HUDEP-2 (cell line): Measurements from ENCODE around the gene APPL2.

Source experiments
- DNase-seq, 76 experiments: peaks; one replicate each; lab custom pipeline; 2025; ENCODE audit not compliant: unreplicated experiment in 76 of 76; lab: John Stamatoyannopoulos, UW

APPL2 gene, protein sequence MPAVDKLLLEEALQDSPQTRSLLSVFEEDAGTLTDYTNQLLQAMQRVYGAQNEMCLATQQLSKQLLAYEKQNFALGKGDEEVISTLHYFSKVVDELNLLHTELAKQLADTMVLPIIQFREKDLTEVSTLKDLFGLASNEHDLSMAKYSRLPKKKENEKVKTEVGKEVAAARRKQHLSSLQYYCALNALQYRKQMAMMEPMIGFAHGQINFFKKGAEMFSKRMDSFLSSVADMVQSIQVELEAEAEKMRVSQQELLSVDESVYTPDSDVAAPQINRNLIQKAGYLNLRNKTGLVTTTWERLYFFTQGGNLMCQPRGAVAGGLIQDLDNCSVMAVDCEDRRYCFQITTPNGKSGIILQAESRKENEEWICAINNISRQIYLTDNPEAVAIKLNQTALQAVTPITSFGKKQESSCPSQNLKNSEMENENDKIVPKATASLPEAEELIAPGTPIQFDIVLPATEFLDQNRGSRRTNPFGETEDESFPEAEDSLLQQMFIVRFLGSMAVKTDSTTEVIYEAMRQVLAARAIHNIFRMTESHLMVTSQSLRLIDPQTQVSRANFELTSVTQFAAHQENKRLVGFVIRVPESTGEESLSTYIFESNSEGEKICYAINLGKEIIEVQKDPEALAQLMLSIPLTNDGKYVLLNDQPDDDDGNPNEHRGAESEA

GRCh38 chr12:105235732-105236476, at the start of gene APPL2:
APPL2 (minus strand) TSS chr12:105236174; CDS start chr12:105236012, 162 bp downstream.
- peak in 74 of 76 experiments; percentile 17 to 89 (median 73) for DNase-seq

GRCh38 chr12:105285378-105285777, 49.4 kb upstream of the APPL2 start:
- DNase-seq, result no peak

GRCh38 chr12:105281694-105282049, 45.7 kb upstream of the APPL2 start:
- no peak for DNase-seq

- DNase-seq, result peak in 2 of 76 experiments; percentile 6 to 16
These were observed 45.2 kb upstream of the APPL2 start for GRCh38 chr12:105280966-105281693.

- DNase-seq, result peak in 16 of 76 experiments; percentile 0 to 34 (median 10)
These were observed 43.6 kb upstream of the APPL2 start for GRCh38 chr12:105279460-105280056.

DNA sequence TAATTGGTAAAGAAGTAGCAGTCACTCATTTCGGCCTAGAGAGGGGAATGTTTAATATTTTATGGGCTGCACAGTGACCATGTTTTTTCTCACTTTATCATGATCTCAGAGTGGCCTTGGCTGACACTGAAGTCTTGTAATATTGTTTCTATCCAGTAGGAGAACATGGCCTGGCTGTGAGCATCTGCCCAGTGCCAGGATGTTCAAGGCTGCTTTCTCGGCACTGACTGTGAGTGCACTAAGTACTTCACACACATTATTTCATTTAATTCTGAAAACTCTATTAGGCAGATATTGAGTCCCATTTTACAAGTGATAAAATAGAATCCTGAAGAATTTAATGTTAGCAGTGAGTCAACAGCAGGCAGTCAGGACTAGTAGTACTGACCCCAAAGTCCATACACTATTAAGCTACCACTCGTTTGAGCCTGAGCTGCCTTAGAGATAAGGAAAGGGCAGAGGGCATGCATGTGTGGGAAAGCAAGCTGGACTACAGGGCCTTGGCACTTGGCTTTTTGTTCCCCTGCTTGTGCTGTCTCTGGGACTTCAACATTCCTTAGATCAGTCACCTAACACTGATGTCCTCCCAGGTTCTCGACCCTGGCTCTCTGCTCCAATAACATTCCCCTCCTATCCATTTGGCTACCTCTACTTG, 42.2 kb upstream of the APPL2 start:
- peak in 6 of 76 experiments; percentile 2 to 15 (median 8) for DNase-seq

GRCh38 chr12:105275997-105276733, 40.2 kb upstream of the APPL2 start:
- no peak for DNase-seq

DNA sequence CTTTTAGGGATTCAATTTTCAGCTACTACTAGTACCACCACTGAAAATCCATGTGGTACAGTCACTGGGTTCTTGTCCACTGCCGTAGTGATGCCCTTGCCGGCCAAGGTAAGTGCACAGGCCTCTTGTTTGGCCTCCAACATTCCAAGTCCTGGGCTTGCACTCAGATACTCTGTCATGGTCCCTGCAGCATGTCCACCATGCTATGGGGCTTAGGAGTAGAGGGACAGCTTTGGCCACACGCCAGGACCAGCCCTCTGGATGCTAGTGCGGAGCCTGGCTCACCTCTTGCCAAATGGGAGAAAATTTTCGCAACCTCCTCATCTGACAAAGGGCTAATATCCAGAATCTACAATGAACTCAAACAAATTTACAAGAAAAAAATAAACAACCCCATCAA, 38.6 kb upstream of the APPL2 start:
- no peak for DNase-seq

DNA sequence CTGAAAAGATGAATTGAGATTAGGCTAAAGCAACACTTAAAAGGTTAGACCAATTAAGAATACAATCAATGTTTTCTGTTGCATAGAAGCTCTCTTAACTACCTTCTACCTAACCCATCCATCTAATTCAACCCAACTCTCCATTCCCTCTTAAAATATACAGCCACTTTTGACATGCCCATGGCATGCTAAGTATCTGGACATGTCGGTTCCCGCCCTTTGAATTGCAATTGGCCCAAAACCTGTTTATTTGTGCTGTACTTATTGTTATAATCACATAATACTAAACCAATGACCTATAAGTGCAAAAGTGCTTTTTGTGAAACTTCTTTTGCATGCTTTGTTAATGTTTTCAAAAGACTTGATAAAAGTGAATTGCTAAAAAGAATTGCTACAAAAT, 37.6 kb upstream of the APPL2 start:
- no peak for DNase-seq

GRCh38 chr12:105272814-105273416, 36.9 kb upstream of the APPL2 start:
- DNase-seq, result no peak

- no peak for DNase-seq
These were observed 36.2 kb upstream of the APPL2 start for GRCh38 chr12:105272152-105272551.

DNA sequence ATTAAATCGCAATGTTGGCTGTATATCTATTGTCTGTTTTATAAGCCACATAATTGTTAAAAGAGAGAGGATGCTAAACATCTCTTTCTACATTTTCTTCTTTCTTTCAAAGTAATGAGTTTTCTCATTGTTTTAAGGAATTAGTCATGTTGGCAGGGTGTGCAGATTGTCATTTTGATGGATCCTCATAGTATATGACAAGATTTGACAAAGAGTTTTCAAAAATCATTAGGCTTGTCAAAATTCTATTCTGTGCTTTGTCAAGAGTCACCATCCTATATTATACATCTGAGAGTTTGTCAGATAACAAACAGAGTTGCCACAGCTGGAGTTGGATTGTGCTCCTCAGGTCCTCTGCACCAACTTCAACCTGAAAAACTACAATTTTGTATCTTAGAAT, 35.4 kb upstream of the APPL2 start:
- no peak for DNase-seq

DNA sequence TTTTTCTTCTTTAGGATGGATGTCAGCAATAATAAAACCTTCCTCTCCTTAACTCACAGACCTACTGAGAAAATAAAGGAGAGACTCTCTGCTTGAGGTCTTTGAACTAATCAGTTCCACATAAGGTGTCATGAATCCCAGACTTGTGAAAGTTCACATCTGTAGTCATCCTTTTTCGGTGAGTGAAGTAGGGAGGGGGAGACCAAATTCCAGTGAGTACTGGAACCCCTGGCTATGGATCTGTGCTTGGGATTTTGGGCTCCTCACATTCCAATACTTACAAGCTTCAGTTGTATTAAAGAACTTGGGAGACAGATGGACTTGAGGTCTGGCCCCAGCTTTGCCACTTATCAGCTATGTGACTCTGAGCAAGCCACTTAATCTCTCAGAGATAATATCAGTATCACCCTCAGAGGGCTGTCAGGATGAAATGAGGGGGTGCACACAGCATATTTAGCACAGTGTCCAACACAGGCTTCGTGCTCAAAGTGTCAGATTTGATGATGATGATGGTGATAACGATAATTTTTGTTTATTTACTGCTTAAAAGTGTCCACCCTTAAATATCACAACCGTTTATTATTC, 34.8 kb upstream of the APPL2 start:
- DNase-seq, result no peak

DNA sequence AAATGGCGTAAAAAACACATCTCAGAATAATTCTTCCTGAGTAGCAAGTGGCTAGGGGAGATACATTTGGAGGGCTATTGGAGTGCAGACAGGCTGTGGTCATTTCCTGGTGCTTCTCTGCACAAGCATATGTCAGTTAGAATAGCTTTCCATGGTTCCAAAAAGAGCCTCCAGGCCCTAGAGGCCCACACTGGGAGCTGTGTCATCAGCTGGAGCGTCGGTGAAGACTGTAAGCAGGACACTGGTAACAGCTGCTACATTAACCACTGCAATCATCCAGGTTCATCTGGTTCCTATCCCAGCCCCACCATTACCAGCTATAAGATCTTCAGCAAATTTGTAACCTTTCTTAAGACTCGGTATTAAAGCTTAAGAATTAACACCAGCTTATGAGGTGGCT, 31.7 kb upstream of the APPL2 start:
- no peak for DNase-seq

DNA sequence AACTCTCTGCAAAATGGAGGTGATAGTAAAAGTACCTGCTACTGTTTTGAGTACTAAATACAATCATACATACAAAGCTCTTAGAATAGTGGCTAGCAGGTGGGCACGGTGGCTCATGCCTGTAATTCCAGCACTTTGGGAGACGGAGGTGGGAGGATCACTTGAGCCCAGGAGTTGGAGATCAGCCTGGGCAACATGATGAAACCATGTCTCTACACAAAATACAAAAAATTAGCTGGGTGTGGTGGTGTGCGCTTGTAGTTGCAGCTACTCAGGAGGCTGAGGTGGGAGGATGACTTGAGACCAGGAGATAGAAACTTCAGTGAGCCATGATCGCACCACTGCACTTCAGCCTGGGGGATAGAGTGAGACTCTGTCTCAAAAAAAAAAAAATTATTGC, 28.8 kb upstream of the APPL2 start:
- no peak for DNase-seq

- DNase-seq, result no peak
These were observed 26.6 kb upstream of the APPL2 start for GRCh38 chr12:105262461-105263184.

DNA sequence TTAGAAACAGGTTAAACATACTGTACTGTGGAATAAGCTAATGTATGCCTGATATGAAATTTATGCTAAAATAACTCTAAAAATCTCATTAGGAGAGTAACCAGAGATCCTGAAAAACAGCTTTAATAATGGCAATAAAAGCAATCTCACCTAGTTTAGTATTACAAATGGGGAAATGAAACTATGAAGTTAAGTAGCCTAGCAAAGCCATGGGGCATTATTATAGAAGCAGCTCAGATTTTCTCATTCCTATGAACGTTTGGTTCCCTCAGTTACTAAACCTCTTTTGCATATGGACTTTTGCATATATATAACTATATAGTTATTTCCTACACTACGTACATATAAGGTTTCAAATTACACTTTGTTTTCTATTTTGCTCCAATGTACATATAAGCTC, 25.0 kb upstream of the APPL2 start:
- DNase-seq, result no peak

GRCh38 chr12:105259226-105259625, 23.3 kb upstream of the APPL2 start:
- DNase-seq, result no peak
